CD4-positive, alpha-beta T cell (primary cell): ENCODE data around the gene EHD4. TPM values are rescaled to one million over a fixed set of nuclear protein-coding genes. Genes with fewer than 3 reads are reported as not detected.
A peak's percentile ranks its signal among the peaks of the same experiment; 100 is the strongest.

Experiments used
- ATAC-seq: fragments of 200-7000 bp; cut with Tn5 transposase; one replicate; pipeline ENCODE4 v1.10.0; 2022; ENCODE audit warnings: mild to moderate bottlenecking; ENCODE audit not compliant: poor library complexity
- CTCF ChIA-PET: fragments of 350-600 bp; sonication (Branson Sonifier 250); formaldehyde crosslinking; loops from one replicate; lab custom pipeline; 2021; ENCODE audit warnings: antibody characterized with exemption, inconsistent platforms; lab: Charles Lee
- POLR2A ChIA-PET: fragments of 350-600 bp; sonication (Branson Sonifier 250); formaldehyde crosslinking; loops from one replicate; lab custom pipeline; 2021; ENCODE audit warnings: antibody characterized with exemption, inconsistent platforms; lab: Charles Lee
- DNase-seq, 14 experiments: peaks; one replicate each; pipeline ENCODE4 v3.0.0-alpha.2; 2013 to 2020; ENCODE audit warnings: mixed read lengths in 2 of 14
- H3K27ac ChIP-seq, 2 donors: one replicate each; pipeline versions ENCODE4 v1.5.1 to v1.7.0; 2013; ENCODE audit warnings: low read length in 2 of 2, low read depth in 1 of 2, mild to moderate bottlenecking in 1 of 2
- H3K27me3 ChIP-seq, 2 experiments: 1 replicate in 1 of 2; 2 replicates in 1 of 2; pipeline versions ENCODE4 v1.6.1 to v1.7.0; 2013; ENCODE audit warnings: low read length in 2 of 2, control low read depth in 1 of 2, mild to moderate bottlenecking in 1 of 2, moderate library complexity in 1 of 2; ENCODE audit not compliant: insufficient read depth in 2 of 2, control insufficient read depth in 1 of 2
- H3K36me3 ChIP-seq: one replicate; pipeline ENCODE4 v1.6.1; 2013; ENCODE audit warnings: low read length, control low read depth; ENCODE audit not compliant: insufficient read depth
- H3K4me1 ChIP-seq: one replicate; pipeline ENCODE4 v1.6.1; 2013; ENCODE audit warnings: low read length, control low read depth; ENCODE audit not compliant: insufficient read depth
- H3K4me3 ChIP-seq: one replicate; pipeline ENCODE4 v1.5.1; 2013; ENCODE audit warnings: mild to moderate bottlenecking, low read length, moderate library complexity
- H3K9me3 ChIP-seq, 2 experiments: 1 replicate in 1 of 2; 2 replicates in 1 of 2; pipeline versions ENCODE4 v1.6.1 to v1.7.0; 2013; ENCODE audit warnings: low read length in 2 of 2, mild to moderate bottlenecking in 2 of 2, control low read depth in 1 of 2, moderate library complexity in 1 of 2; ENCODE audit not compliant: control insufficient read depth in 1 of 2, insufficient read depth in 1 of 2
- H3K27ac Mint-ChIP-seq: one replicate; pipeline ENCODE4 v1.8.0; 2020; ENCODE audit warnings: mixed read lengths
- H3K27me3 Mint-ChIP-seq: one replicate; pipeline ENCODE4 v1.8.0; 2021; ENCODE audit warnings: mixed read lengths
- H3K36me3 Mint-ChIP-seq: one replicate; pipeline ENCODE4 v1.8.0; 2021; ENCODE audit warnings: low read depth, mixed read lengths
- H3K4me1 Mint-ChIP-seq: one replicate; pipeline ENCODE4 v1.8.0; 2021; ENCODE audit warnings: low read depth, mixed read lengths
- H3K4me3 Mint-ChIP-seq: one replicate; pipeline ENCODE4 v1.8.0; 2020; ENCODE audit warnings: mild to moderate bottlenecking, mixed read lengths
- H3K9me3 Mint-ChIP-seq: one replicate; pipeline ENCODE4 v1.8.0; 2020; ENCODE audit warnings: mixed read lengths
- intact Hi-C, 2 experiments: fragments of 100-400 bp; cut with DNase I in 1 of 2; cut with micrococcal nuclease in 1 of 2; formaldehyde crosslinking; loops; one replicate each; pipeline versions ENCODE4 v1.15.1 to v1.9.0; 2023 to 2025; cut with DNase I, micrococcal nuclease
- total RNA-seq, 174 experiments: library from RNA in 2 of 174; stranded (reverse) in 2 of 174; gene quantifications; one replicate each; pipeline ENCODE4 v1.2.3 and lab custom pipeline; 2021 to 2026
- TF ChIP-seq, protein P1 (sequence below): fragments of 200-600 bp; IDR thresholded peaks from one replicate; pipeline ENCODE4 v1.8.0; 2022; ENCODE audit warnings: antibody characterized with exemption, mild to moderate bottlenecking

EHD4 gene
- total RNA-seq, 2 experiments from 2014 or later: 39.8 to 40.5 TPM

DNA sequence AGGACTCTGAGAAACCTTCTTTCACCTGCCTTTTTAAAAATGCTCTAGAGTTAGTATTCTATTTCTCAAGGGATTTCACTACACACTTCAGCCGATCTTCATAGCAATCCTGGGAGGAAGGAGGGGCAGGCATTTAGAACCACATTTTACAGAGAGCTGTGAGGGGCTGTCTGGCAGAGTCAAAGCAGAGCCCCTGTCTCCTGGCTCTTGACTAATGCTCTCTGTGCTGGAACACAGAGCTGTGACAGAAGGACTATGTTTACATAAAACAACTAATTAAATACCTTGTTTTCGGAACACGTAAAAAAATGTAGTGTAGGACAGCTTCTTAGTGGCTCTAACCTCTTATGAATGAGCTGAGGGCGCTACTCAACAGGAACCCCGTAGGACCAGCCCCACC lies 70.9 kb downstream of the EHD4 start:
- peaks cover 18% of the 10 kb centered on the region for H3K36me3 ChIP-seq
- intact Hi-C loops: loop anchor here (5.0 kb wide), 3 partner anchors 89 to 434 kb away; no protein-coding TSS in a partner anchor
- ChIA-PET POLR2A (no interaction called here), CTCF (interaction anchor here (1.4 kb wide), 1 partner anchor 36 kb away, joined by 7 read pairs; no protein-coding TSS in a partner anchor)
- DNase-seq: no peak
- H3K36me3 Mint-ChIP-seq: peaks cover 56% of the 10 kb centered on the region
- no peak for ATAC-seq
- H3K4me3 Mint-ChIP-seq: no peak overlapping the region
- no peaks in the 10 kb centered on the region for H3K27me3 ChIP-seq
- no peaks in the 10 kb centered on the region for H3K9me3 Mint-ChIP-seq
- H3K4me1 Mint-ChIP-seq: peaks cover 21% of the 10 kb centered on the region
- H3K27ac Mint-ChIP-seq: peak overlapping the region; percentile 6
- no peak overlapping the region for H3K4me3 ChIP-seq
- peaks cover 0 to 2% of the 10 kb centered on the region in 2 experiments for H3K9me3 ChIP-seq
- H3K4me1 ChIP-seq: peaks cover 14% of the 10 kb centered on the region
- H3K27ac ChIP-seq: no peak overlapping the region
- TF ChIP-seq, protein P1, sequence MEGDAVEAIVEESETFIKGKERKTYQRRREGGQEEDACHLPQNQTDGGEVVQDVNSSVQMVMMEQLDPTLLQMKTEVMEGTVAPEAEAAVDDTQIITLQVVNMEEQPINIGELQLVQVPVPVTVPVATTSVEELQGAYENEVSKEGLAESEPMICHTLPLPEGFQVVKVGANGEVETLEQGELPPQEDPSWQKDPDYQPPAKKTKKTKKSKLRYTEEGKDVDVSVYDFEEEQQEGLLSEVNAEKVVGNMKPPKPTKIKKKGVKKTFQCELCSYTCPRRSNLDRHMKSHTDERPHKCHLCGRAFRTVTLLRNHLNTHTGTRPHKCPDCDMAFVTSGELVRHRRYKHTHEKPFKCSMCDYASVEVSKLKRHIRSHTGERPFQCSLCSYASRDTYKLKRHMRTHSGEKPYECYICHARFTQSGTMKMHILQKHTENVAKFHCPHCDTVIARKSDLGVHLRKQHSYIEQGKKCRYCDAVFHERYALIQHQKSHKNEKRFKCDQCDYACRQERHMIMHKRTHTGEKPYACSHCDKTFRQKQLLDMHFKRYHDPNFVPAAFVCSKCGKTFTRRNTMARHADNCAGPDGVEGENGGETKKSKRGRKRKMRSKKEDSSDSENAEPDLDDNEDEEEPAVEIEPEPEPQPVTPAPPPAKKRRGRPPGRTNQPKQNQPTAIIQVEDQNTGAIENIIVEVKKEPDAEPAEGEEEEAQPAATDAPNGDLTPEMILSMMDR: no peak
- H3K27me3 Mint-ChIP-seq: no peaks in the 10 kb centered on the region

GRCh38 chr15:41900526-41901380 lies 71.6 kb downstream of the EHD4 start:
- Histone ChIP-seq H3K4me3 (no peak overlapping the region), H3K4me1 (peaks cover 21% of the 10 kb centered on the region), H3K9me3 (no peaks in the 10 kb centered on the region), H3K27me3 (no peaks in the 10 kb centered on the region), H3K36me3 (peaks cover 16% of the 10 kb centered on the region), H3K27ac (no peak overlapping the region)
- ChIA-PET POLR2A (no interaction called here), CTCF (interaction anchor here (1.4 to 2.0 kb wide), 2 partner anchors 37 to 127 kb away, joined by 7 to 9 read pairs; partner anchors contain the start of gene MAPKBP1)
- DNase-seq: no peak
- H3K27ac Mint-ChIP-seq: peak overlapping the region; percentile 6
- ATAC-seq: no peak
- H3K4me1 Mint-ChIP-seq: peaks cover 26% of the 10 kb centered on the region
- no peaks in the 10 kb centered on the region for H3K27me3 Mint-ChIP-seq
- no peak overlapping the region for H3K4me3 Mint-ChIP-seq
- TF ChIP-seq, protein P1: no peak
- intact Hi-C loops: loop anchor here (5.0 kb wide), 3 partner anchors 88 to 433 kb away; no protein-coding TSS in a partner anchor
- H3K36me3 Mint-ChIP-seq: peaks cover 49% of the 10 kb centered on the region
- H3K9me3 Mint-ChIP-seq: no peaks in the 10 kb centered on the region

DNA sequence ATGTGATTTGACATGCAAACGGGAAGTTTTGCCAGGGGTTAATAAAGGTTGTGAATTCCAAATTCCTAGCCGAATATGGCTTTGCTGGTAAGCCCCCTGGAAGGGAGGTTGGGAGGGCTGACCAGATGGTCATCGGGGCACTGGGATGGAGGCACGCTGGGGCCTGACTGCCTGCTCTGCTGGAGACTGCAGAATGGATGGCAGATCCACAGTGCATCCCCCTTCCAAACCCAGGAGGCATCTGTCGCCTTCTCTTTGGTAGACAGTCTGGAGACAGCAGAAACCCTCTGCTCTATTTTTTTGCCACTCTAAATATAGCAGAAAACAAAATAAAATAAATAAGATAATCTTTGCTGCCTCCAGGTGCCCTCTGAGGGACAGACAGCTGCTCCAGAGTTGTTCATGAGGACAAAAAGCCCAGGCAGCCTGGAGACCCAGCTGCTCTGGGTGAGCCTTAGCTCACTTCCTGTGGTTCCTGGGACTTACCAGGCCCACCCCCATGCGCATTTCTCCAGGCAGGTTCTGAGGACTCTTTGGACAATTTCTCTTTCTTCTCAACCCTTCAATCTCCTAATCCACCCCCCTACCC lies 72.4 kb downstream of the EHD4 start:
- intact Hi-C loops: loop anchor here (5.0 kb wide), 4 partner anchors 37 to 433 kb away; no protein-coding TSS in a partner anchor
- H3K4me3 Mint-ChIP-seq: no peak overlapping the region
- Histone ChIP-seq H3K27ac (no peak overlapping the region), H3K9me3 (no peaks in the 10 kb centered on the region), H3K4me3 (no peak overlapping the region), H3K4me1 (peaks cover 28% of the 10 kb centered on the region), H3K36me3 (peaks cover 16% of the 10 kb centered on the region), H3K27me3 (no peaks in the 10 kb centered on the region)
- ATAC-seq (no peak), DNase-seq (no peak)
- no peaks in the 10 kb centered on the region for H3K27me3 Mint-ChIP-seq
- H3K36me3 Mint-ChIP-seq: peaks cover 46% of the 10 kb centered on the region
- H3K4me1 Mint-ChIP-seq: peaks cover 34% of the 10 kb centered on the region
- CTCF ChIA-PET: interaction anchor here (2.0 kb wide), 1 partner anchor 126 kb away, joined by 9 read pairs; the partner anchor contains the start of gene MAPKBP1
- POLR2A ChIA-PET: no interaction called here
- TF ChIP-seq, protein P1: no peak
- peak overlapping the region; percentile 100 for H3K27ac Mint-ChIP-seq
- H3K9me3 Mint-ChIP-seq: no peaks in the 10 kb centered on the region
